HCT116 (cell line): ENCODE results near the gene GZMA. TPM values are rescaled to one million over a fixed set of nuclear protein-coding genes. Genes with fewer than 3 reads are reported as not detected.

Source experiments
- total RNA-seq: library from RNA; stranded (reverse); gene quantifications from one replicate; pipeline ENCODE4 v1.2.1, GENCODE V29; 2021; ENCODE audit not compliant: unreplicated experiment

GZMA gene
- total RNA-seq, 1 experiment from 2014 or later: not detected

Other genes with a start within 250 kb of the GZMA start
- not detected for gene ESM1, start 117.1 kb upstream of the GZMA start, total RNA-seq
- gene GZMK, start 78.4 kb upstream of the GZMA start, total RNA-seq: not detected
- 36.5 TPM for gene GPX8, start 57.5 kb downstream of the GZMA start, total RNA-seq
- gene CDC20B, start 70.5 kb downstream of the GZMA start, total RNA-seq: not detected
- 6.4 TPM for gene MCIDAS, start 124.7 kb downstream of the GZMA start, total RNA-seq
- 12.1 TPM for gene CCNO, start 131.0 kb downstream of the GZMA start, total RNA-seq
- gene DHX29, start 205.0 kb downstream of the GZMA start, total RNA-seq: 24.3 TPM
- 101 TPM for gene MTREX, start 205.3 kb downstream of the GZMA start, total RNA-seq